Activated CD8-positive, alpha-beta memory T cell treated with anti-CD3 and anti-CD28 coated beads, Interleukin-2, amount 50 U/mL, for 24 hours (primary cell): ENCODE results near the gene PTPRG.

ENCODE experiments used
- DNase-seq: peaks from one replicate; pipeline ENCODE4 v3.0.0-alpha.2; 2020; ENCODE audit errors: extremely low read depth

The PTPRG gene

GRCh38 chr3:61894988-61895935, 333.9 kb downstream of the PTPRG start:
- peak; percentile 12 for DNase-seq

GRCh38 chr3:61896251-61896650, 334.9 kb downstream of the PTPRG start:
- no peak for DNase-seq

- no peak for DNase-seq
These were observed 336.5 kb downstream of the PTPRG start for GRCh38 chr3:61897848-61898247.

- no peak for DNase-seq
These were observed 338.5 kb downstream of the PTPRG start for GRCh38 chr3:61899700-61900462.

GRCh38 chr3:61901496-61901895, 340.1 kb downstream of the PTPRG start:
- no peak for DNase-seq

- no peak for DNase-seq
These were observed 340.6 kb downstream of the PTPRG start for GRCh38 chr3:61901986-61902385.

GRCh38 chr3:61903074-61903473, 341.7 kb downstream of the PTPRG start:
- DNase-seq, result no peak

- no peak for DNase-seq
These were observed 342.7 kb downstream of the PTPRG start for GRCh38 chr3:61903931-61904657.

- DNase-seq, result no peak
These were observed 345.9 kb downstream of the PTPRG start for GRCh38 chr3:61907210-61907795.

GRCh38 chr3:61908382-61908781, 347.0 kb downstream of the PTPRG start:
- no peak for DNase-seq

- no peak for DNase-seq
These were observed 349.4 kb downstream of the PTPRG start for GRCh38 chr3:61910732-61911131.

- DNase-seq, result no peak
These were observed 350.8 kb downstream of the PTPRG start for GRCh38 chr3:61912158-61912557.

- no peak for DNase-seq
These were observed 352.3 kb downstream of the PTPRG start for GRCh38 chr3:61913701-61914100.

GRCh38 chr3:61914276-61914675, 352.9 kb downstream of the PTPRG start:
- no peak for DNase-seq

- DNase-seq, result no peak
These were observed 353.9 kb downstream of the PTPRG start for GRCh38 chr3:61915296-61915695.

GRCh38 chr3:61919371-61919770, 358.0 kb downstream of the PTPRG start:
- DNase-seq, result no peak

- no peak for DNase-seq
These were observed 360.7 kb downstream of the PTPRG start for GRCh38 chr3:61922118-61922517.

GRCh38 chr3:61924090-61924735, 362.8 kb downstream of the PTPRG start:
- DNase-seq, result no peak

- no peak for DNase-seq
These were observed 363.6 kb downstream of the PTPRG start for GRCh38 chr3:61924991-61925390.

GRCh38 chr3:61925721-61926120, 364.4 kb downstream of the PTPRG start:
- DNase-seq, result no peak

- DNase-seq, result no peak
These were observed 365.6 kb downstream of the PTPRG start for GRCh38 chr3:61926923-61927322.
